GM18867 (cell line): ENCODE data around the gene RTN4RL2.
A peak's percentile ranks its signal among the peaks of the same experiment; 100 is the strongest.

Source experiments
- ATAC-seq: cut with Tn5 transposase; IDR thresholded peaks from one replicate; pipeline ENCODE4 v1.9.1; 2021; ENCODE audit warnings: mild to moderate bottlenecking, moderate library complexity; ENCODE audit not compliant: unreplicated experiment

Gene RTN4RL2

DNA sequence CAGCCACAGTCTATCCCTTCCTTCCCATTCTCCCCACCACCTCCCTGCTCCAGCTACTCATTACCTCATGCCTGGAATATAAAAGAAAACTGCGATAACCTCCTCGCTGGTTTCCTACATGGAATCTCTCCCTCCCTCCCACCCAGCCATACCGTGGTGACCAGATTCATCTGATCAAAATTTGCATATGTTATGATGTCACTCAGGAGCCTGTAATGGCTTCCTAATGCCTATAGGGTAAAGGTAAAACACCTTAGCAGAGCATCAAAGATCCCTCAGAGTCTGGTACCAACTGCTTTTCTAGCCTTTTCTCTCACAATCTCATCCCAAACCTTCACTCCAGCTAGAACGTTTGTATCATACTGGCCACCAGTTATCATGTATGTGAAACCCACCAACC, 19.6 kb downstream of the RTN4RL2 start:
- ATAC-seq: no peak

DNA sequence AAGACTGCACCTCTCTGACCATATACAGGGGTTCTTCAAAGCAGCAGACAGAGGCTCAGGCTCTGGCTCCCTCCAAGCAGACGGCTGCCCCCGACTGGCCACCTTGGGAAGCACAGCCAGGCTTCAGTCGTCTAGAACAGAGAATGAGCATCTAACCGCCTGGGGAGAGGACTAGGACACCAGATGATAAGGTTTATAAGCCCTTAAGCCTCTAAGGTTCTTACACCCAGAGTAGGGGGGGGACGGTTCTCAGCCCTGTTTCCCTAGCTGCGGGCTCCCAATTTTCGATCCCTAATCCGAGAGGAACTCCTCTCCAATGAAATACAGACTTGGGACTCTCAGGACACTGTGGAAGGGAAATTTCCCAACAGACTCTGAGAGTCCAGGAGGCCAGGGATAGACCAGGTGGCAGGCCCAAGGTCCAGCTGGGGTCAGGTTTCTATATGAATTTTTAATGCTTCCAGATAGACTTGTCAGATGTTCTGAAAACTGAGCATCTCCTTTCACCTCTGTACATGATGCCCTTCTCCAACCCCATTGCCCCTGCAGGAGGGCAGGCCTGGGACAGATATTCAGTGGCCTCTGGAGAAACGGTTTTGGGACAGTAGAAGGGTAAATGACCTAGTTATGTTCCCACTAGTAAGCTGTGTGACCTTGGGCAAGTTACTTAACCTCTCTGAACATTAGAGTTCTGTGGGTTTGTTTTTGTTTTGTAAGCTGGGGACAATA, 20.2 kb downstream of the RTN4RL2 start:
- ATAC-seq: peak; percentile 37

DNA sequence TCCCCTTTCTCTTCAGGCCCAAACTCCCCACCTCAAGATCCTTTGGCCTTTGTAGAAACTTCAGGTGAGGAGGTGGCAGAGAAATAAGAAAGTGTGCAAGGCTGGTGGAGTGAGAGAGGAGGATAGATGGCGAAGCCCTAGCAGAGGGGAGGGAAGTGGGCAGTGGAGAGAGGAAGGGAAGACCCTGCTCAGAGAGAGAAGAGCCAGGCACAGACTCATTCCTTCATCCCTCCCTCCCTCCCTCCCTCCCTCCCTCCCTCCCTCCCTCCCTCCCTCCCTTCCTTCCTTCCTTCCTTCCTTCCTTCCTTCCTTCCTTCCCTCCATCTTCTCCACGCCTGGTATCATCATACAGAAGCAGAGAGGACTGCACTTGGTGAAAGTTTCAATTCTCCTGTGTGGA, 21.0 kb downstream of the RTN4RL2 start:
- ATAC-seq: no peak

DNA sequence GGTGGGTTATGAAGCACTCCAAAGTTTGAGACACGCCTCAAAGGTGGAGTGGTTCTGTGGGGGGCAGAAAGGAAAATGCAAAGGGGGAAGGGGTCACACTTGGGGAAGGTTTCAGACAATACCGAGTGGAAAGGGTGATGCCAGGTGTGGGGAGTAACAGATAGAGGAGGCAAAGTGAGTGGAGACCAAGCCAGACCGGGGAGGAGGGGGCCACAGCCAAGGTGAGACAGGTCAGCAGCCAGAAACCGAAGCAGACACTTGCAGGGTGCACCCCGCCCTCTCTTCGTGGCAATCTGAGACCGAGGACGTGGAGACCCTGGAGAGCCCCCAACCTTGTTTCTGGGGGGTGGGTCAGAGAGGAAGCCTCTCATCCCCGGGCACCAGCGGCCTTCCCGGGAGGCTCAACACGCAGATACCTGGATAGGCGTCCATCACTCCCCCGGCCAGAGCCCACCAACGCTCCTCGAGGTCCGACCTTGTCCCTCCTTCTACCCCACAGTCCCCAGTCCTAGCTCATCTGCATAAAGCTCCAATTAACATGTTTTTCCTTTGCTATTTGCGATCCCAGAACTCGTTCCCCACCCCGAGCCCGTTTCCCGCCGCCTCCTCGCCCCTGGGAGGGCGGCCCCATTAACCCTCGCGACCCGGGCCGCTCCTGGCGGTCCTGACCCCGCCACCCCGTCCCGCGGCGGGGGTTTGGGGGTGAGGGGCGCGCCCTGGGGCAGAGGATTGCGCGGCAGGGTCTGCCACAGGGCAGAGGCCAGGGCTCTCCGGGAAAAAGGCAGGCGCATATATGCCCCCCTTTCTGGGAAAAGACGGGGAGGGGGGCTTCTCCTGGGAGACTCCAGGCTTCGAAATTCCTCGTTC, 21.8 kb downstream of the RTN4RL2 start:
- no peak for ATAC-seq

DNA sequence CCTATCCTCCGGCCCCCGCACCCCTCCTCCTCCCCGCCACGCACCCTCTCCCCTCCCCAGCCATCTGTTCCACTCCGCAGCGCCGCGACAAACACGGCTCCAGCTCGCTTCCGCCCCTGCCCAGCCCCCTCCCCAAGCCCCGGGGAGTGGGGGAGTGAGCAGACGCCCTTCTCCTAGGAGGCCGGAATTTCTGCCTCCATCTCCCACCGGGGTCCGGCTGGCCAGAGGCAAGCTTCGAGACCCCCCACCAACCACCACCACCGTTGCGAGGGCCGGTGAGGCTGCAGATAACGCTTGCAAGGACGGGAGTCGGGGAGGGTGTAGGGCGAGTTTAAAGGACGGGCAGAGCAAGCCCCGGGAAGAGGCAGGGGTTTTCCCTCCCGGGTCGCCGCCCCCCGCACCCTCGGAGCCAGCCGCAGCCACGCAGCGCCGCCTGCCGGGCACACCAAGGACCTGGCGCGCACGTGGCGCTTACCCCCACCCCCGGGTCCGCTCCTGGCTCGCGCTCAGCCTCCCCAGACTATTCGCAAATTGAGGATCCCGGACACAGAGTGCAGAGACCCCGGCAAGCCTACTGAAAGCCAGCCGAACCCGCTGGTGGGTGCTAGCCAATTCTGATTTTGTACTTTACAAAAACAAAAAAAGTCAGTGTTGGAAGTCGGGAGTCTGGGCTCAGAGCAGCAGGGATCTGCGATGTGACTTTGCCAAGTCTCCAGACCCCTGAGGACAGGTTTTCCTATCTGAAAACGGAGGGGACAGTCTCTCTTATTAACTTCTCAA, 22.6 kb downstream of the RTN4RL2 start:
- ATAC-seq: no peak

DNA sequence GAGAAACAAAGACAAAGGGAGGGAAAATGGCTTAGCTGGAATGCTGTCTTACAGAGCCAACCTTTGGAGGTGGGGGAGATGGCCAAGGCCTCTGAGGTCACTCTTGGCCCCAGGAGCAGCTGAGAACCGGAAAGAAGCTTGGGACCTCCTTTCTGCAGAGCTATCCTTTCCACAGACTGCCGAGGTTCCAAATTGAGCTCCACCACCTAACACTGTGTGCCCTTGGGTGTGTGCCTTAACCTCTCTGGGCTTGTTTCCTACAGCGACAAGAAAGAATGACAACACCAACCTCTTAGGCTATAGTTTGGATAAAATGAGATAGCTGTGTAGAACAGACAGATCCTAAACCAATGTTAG, 23.2 kb downstream of the RTN4RL2 start:
- ATAC-seq: no peak

DNA sequence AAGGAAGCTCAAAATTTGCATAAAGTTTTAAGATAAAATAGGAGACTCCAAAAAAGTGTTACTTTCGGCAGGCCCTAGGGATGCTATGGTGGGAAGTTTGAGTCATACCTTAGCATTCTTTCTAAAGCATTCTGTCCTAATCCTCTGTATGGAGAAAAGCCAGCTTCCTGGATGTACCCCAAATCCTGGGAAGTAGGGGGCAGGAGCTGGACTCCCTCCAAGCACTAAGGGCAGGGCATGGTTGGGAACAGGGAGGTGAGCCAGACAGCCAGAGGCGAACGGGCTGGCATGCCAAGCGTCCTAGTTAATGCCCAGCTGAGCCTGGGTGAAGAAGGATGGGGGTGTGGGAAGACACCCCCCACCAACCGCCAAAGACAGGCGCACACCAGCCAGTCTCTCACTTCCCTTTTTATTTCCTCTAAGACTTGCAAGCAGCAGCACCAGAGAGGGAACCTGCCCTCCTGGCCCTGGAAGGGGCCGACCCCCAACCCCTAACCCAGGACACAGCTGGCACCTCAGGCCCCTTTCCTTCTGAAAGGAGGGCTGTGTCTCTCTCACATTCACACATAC, 23.9 kb downstream of the RTN4RL2 start:
- peak; percentile 60 for ATAC-seq

DNA sequence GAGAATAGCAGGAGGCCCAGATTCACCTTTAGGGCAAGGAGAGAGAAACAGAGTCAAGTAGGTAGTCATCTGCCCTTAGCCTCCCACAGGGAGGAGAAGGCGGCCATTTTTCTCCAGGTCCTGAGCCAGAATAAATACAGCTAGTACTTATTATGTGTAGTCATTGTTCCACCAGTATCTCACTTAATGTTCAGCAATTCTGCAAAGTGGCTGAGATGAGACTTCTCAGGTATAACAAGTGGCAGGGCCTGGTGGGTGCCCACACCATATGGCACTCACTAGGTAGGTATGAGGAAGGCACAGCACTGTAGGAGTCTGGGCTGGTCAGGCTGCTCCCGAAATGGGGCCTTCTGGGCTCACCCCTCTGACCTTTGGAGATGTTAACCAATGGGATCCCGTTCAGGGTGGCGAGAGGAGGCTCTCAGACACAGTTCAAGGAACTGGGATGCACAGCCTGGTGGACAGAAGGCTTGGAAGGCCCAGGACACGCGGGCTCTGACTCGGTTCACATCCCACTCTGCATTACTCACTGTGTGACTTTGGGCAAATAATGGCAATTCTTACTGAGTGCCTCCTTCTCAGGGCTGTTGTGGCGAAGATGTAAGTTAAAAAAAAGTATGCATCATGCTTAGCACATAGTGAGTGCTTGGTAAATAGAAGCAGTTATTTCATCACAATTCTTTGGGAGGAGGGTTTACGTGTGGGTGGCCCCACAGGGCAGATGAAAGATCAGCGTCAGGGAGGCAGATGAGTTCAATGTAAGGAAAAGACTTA, 25.1 kb downstream of the RTN4RL2 start:
- ATAC-seq: no peak

DNA sequence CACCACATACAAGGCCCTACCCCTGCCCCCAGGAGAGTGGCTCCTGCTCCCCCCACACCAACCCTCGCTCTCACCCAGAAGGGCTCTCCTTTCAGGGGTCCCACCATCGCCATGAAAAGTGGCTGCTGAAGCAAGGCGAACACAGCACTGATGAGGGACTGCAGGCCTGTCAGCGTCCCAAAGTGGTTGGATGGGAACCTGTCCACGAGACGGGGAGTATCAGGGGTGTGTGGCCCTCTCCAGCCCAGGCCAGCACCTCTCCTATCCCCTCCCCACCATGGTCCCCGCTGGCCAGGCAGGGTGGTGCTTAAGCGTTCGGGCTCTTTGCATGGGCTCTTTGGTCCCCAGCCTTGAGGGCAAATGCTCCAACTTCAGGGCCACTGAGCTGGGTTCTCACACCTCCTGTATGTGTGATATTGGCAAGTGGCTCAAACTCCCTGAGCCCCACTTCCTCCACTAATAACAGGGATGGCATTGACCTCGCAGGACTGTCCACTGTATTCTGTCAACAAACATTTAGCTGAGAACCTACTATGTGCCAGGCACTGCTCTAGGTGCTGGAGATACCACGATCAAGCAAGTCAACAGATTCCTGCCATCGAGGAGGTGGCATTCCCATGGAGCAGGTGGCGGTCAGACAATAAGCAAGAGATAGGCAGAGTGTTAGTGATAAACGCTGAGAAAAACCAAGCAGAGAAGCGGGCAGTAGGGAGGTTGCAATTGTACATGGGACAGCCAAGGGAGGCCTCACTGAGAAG, 26.9 kb downstream of the RTN4RL2 start:
- no peak for ATAC-seq

DNA sequence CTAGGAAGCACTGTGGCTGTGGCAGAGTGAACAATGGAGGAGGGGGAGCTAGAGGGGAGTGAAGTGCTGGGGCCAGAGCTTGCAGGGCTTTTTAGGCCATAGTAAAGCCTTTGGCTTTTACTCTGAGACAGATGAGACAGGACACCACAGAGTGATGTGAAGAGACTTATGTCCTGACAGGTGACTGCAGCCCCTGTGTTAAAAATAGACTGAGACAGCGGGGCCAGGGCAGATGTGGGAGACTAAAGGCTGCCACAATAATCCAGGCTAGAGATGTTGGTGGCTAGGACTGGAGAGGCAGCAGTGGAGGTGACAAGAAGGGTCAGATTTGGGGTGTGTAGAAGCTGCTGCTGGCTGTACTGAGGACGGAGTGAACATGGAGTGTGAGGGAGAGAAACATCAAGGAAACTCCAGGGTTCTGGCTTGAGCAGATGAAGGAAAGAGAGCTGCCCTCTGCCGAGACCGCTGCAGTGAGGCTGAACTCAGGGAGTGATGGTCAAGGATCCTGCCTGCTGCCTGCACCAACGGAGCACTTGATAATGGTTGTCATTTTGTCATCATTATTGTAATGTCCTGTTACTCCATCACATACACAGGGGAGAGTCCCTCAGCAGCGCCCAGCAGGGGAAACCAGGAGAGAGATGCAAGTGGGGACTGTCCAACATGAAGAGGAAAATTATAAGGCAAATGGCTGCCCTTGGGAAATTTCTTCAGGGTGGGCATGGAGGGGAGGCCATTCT, 27.8 kb downstream of the RTN4RL2 start:
- ATAC-seq: no peak

DNA sequence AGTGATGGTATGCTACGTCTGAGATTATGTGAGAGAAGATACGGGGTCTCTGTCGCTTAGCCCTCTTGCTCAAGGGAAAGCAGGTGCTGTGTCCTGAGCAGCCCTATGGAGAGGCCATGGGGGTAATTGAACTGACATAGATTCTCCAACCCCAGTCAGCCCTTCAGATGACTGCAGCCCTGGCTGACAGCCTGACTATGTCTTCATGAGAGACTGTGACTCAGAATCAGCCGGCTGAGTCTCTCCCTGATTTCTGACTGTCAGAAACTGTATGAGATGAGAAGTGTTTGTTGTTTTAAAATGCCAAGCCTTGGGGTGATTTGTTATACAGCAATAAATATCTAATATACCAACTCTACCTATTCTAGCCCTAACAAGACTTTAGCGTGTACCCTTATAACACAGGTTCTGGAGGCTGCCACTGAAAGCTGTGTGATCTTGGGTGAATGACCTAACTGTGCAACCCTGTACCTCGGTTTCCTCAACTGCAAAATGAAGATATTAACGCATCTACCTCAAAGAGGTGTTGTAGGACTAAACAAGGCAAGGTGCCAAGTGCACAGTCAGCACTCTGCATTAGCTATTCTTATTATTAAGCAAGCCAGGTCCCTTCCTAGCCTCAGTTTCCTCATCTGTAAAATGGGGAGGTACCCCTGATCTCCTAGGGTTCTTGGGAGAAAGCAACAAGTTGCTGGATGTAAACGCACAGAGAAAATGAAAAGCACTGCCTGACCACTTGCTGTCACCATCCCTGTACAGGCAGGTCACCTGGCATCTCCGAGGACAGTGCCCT, 30.3 kb downstream of the RTN4RL2 start:
- no peak for ATAC-seq

DNA sequence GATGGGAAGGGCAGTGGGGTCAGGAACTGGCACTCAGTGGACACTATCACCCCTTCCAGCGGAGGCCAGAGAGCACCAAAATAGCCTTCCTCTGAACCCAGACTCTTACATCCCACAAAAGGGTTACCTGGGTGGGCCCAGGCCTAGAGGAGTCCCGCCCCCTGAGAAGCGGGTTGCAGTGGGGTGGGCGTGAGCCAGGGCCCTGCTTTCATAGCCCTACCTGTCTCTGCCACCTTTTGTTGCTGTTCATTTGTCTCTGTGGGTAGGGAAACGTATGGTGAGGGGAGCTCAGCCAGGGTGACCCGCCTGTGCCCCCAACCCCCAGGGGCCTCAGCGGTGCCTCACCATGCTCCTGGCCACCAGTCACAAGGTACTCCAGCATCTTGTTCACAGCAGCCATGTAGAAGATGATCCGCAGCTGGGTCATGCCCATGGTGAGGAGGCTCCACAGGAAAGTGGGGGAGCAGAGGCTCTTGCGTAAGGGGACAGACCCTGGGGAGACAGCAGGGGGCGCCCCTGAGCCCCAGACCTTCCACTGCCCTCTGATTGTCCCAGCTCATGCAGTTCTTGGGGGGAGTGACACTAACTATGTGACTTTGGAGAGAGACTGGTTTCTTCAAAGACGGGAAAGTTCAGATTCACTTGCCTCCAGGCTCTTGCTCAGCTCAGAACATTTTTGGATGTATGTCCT, 31.2 kb downstream of the RTN4RL2 start:
- ATAC-seq: no peak

DNA sequence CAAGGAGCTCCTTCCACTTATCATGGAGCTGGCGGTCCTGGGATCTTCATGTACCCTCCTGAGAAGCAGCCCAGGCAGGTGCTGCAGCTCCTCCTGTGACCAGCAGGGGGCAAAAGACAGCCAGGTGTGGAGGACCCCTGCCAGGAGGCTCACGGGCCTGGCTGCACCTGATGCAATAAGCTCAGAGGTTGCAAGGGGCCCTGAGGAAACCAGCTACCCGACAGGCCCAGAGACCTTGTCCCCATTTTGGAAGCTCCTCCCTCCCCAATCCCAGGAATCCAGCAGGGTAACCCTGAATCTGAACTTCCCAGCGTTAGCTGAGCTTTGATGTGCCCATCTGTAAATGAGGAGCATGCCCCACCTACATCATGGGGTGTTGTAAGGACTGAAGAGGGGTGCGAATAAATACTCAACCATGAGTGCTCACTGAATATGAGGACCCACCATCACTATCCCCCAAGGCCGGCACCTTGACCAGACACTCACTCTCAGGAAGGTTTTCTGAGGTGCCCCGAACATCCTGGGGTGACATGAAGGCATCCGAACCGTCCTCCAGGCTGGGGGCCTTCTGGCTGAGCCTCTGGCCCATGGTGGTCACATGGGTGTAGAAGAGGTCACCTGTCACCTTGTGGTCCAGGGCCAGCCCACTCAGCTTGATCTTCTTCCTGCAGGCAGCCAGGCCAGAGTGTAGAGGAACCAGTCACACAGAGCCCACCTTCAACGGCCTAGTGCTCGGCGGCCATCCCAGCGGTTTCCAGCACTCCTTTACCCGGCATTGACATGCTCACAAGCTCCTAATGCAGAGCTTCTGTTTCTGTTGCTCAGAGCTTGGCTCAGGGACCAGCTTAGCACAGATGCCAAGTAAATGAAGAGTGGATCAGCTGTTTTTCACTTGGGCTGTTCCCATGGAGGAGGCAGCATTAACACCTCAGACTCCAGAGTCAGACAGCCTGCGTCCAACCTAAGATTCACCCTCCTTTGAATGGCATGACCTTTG, 33.5 kb downstream of the RTN4RL2 start:
- peak; percentile 79 for ATAC-seq

DNA sequence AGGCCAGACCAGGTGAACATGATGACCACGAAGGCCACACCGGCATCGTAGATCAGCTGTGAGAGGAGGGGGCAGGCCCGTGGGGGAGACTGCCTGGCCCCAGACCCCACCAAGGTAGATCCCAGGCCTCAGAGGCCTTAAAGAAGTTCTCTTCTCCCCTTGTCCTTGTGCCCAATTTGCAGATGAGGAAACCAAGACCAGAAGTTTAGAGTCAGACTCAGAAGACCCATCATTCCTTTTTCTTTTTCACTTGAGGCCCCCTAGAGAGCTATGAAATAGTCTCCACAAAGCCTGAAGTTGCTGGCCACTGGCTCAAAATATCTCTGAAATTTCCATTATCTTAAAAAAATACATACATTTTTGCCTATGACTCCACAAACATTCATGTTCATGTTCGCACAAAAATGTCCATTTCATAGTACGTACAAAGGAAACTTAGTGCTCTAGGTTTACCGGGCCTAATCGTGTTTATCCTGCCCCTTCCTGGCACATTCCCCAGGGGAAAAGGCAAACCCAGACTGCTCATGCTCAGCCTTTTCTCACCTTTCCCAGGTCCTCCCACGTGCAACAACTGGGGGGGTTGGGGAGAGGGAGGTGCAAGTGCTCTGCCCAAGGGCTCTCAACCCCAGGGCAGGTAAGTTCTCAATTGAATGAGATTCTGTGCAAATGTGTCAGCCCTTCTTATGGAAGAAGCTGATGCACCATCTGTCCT, 35.9 kb downstream of the RTN4RL2 start:
- ATAC-seq: no peak

DNA sequence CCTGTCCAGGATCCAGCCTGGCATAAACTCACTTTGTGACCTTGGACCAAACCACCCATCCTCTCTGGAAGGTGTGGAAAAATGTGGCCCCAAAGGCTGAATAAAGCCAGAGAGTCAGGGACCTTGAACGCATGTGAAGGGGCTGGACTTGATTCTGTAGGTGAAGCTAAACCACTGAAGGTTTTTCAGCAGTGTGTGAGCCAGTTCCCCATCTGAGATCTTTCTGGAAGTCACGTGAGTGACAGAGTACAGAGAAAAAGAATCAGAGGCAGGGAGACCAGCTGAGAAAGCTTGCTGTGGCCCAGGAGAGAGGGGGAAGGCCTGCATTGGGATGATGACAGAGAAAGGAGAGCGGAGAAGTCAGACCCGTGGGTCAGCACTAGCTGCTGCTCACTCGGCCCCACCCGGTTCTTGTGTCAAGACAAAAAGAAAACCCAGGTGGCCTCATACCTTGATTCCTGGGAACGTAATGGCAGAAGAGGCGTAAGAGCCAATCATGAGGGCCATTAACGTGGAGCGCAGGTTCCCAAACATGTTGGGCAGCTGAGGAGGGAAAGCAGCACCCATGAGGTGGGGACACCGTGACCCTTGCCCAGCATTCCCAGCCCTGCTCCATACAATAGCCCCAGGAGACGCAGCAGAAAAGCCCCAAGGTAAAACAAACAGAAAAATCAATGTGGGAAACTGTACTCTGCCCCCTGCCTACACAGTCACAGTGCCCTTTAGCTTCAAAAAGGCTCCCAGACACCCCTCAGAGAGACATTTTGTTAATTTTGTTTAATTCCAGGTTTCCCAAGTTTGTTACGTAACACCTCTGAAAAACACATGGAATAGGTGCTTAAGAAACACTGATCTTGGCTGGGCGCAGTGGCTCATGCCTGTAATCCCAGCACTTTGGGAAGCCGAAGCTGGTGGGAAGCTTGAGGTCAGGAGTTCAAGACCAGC, 37.2 kb downstream of the RTN4RL2 start:
- no peak for ATAC-seq
